ENCODE data around the gene ESYT1.

Gene ESYT1

GRCh38 chr12:56127485-56127887 is 581 bp upstream of the ESYT1 start:
- DNase-seq (ENCODE audit: low read depth) = no peak

DNA sequence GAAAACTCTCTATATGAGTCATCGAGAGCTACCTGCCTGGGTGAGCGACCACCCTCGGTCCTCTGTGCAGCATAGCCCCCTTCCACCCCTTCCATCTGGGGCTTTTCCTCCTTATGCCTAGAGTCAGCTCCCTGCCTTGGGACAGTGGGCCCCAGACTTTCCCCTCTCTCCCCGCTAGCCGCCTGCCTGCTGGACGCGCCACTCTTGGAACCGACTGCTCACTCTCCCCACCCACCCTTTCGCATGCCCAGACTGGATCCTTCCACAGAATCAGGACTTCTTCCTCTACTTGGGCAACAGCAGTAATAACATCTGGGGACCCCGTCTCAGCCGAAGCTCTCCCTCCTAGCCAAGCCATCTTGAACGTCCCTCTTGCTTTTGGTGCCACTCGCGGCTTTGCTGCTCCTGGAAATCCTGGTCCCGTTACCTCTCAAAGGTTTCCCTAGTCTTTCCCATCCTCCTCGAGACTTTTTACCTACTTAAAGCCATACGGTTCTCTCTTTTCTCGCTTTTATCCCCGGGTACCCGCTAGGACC is 671 bp downstream of the ESYT1 start:
- peak; percentile 22 for DNase-seq (ENCODE audit: low read depth)

- DNase-seq (ENCODE audit: low read depth) = peak; percentile 41
These were observed 1.3 kb downstream of the ESYT1 start for GRCh38 chr12:56129206-56129941.

GRCh38 chr12:56129942-56130495 is 2.0 kb downstream of the ESYT1 start:
- DNase-seq (ENCODE audit: low read depth) = no peak

GRCh38 chr12:56130876-56131275 is 2.8 kb downstream of the ESYT1 start:
- DNase-seq (ENCODE audit: low read depth) = no peak

- no peak for DNase-seq (ENCODE audit: low read depth)
These were observed 6.8 kb downstream of the ESYT1 start for GRCh38 chr12:56134897-56135296.

DNA sequence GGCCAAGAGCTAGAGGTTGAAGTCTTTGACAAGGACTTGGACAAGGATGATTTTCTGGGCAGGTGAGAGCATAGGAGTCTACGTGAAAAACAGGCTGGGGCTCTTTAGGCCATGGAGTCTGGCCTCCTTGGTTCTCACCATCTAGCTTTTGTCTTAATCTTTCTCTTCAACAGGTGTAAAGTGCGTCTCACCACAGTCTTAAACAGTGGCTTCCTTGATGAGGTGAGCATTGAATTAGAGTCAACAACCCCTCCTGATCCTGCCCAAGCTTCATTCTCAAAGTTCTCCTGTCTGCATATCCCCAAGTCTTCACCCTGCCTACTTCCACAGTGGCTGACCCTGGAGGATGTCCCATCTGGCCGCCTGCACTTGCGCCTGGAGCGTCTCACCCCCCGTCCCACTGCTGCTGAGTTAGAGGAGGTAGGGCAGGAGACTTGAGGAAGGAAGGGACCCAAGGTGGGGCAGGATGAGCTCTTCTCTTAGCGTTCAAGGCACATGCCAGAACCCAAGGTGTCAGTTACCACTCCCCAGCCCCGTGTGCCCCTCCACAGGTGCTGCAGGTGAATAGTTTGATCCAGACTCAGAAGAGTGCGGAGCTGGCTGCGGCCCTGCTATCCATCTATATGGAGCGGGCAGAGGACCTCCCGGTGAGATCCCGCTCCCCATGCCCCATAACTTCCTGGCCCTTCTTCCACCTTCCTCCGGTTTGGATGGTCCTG is 9.9 kb downstream of the ESYT1 start:
- DNase-seq (ENCODE audit: low read depth) = no peak

GRCh38 chr12:56141946-56142784 is 14.1 kb downstream of the ESYT1 start:
- no peak for DNase-seq (ENCODE audit: low read depth)

DNA sequence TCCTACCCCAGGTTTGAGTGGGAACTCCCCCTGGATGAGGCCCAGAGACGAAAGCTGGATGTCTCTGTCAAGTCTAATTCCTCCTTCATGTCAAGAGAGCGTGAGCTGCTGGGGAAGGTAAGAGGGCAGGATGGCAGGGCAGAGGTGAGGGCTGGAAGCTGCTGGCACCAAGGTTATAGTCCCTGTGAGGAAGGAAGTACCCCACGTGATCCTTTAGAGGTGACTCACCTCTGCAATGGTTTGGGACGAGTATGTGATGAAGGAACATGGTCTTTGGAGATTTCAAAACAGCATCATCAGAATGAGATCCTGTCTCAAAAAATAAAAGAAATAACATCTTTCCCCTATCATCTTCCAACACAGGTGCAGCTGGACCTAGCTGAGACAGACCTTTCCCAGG is 15.2 kb downstream of the ESYT1 start:
- no peak for DNase-seq (ENCODE audit: low read depth)

DNA sequence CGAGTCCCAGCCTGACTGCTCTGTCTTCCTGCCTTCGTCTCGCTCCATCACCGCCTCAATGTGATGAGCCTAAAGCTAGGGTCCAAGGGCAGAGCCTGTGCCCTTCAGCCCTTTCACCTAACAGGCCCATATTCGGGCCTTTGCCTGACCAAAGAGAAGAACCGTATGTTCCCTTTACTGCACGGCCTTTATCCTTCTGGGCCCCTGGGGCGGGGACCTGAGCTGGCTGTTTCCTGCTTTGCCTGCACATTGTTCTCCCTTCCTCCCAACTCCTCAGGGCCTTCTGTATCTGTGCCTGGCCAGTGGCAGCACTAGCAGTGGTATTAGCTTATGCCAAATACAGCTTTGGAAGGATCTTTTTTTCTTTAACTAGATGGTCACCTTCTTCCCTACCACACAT is 15.8 kb downstream of the ESYT1 start:
- DNase-seq (ENCODE audit: low read depth) = no peak

GRCh38 chr12:56145217-56145616 is 17.1 kb downstream of the ESYT1 start:
- no peak for DNase-seq (ENCODE audit: low read depth)

GRCh38 chr12:56146492-56147460 is 18.7 kb downstream of the ESYT1 start:
- no peak for DNase-seq (ENCODE audit: low read depth)

GRCh38 chr12:56150563-56150962 is 22.5 kb downstream of the ESYT1 start:
- peak; percentile 53 for DNase-seq (ENCODE audit: low read depth)

GRCh38 chr12:56151672-56152131 is 23.6 kb downstream of the ESYT1 start:
- DNase-seq (ENCODE audit: low read depth) = no peak

DNA sequence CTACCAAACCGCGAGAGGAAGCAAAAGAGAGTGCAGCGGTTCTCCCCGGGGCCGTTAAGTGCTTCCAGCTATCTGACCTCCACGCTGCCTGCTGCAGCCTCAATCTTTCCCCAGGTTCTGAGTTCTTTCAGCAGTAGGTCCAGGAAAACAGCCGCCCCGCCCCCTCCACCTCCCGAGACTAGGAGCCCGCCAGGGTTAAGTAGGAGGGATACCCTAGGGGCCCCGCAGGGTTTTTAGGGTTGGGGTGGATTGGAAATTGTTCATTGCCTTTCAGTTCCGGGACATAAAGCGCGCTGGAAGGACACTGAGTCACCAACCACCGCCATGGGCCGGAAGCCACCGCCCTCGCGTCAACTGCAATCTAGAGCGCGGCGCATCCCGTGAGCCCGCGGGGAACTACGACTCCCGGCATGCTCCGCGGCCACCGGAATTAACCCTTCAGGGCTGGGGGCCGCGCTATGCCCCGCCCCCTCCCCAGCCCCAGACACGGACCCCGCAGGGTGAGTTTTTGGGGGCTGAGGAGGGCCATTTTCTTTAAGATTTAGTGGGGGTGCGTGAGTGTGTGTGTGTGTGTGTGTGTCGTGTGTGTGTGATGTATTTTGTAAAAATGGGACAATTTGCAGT is 24.2 kb downstream of the ESYT1 start, which contains the start of gene MYL6B:
Gene MYL6B, plus strand, starts transcription at position 456 of the 624 bp plus-strand sequence. CDS start 1,332 bp downstream, outside the sequence.
- DNase-seq (ENCODE audit: low read depth) = peak; percentile 92

DNA sequence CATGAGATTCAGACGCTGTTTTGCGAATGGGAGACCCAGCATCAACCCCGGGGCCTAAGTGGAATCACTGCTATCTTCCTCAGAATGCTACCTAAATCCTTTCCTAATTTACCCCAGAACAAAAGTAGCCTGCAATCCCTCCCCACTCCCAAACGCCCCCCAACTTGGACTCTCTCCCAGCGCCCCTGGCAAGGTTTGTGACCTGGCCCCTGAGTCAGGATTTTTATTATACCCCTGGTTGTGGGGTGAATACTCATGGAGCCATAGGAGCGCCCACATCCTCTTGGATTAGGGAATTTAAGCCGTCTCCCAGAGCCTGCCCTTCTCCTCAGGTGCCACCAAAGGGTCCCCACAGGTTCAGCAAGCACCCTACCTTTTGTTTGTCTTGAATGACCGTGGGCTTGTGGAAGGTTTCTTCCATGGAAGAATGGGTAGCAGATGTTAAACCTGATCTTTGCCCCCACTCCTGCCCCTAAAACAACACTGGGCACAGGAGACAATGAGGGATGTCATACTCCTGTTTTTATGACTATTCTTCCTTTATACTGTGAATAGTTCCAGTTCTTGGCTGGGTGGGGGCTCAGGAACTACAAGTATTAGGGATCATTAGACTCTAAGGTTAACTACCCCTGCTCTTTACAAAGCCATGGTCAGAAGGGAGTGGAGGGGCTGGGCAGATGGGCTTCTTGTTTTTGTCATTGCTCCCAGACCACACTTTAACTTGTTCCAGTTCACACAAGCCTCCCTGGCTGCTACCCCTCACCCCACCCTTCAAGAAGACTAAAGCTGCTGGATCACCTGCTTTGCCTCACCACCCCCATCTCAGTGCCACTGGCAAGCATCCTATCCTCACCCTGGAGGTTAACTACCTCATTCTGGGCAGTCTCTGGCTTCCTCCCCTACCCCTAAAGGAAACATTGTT is 24.9 kb downstream of the ESYT1 start:
- no peak for DNase-seq (ENCODE audit: low read depth)

DNA sequence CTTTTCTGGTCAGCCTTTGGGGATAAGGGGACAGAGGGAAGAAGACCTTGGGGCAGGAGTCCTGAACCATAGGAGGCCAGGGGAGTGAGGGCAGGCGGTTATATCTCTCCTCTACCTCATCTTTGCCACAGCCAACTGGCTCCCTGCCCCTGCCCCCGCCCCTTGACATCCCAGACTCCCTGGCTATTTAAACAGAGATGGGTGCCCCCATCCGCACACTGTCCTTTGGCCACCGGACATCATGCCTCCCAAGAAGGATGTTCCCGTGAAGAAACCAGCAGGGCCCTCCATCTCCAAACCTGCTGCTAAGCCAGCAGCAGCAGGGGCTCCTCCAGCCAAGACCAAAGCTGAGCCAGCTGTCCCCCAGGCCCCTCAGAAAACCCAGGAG is 25.6 kb downstream of the ESYT1 start:
- DNase-seq (ENCODE audit: low read depth) = no peak

GRCh38 chr12:56154246-56154771 is 26.2 kb downstream of the ESYT1 start:
- no peak for DNase-seq (ENCODE audit: low read depth)

DNA sequence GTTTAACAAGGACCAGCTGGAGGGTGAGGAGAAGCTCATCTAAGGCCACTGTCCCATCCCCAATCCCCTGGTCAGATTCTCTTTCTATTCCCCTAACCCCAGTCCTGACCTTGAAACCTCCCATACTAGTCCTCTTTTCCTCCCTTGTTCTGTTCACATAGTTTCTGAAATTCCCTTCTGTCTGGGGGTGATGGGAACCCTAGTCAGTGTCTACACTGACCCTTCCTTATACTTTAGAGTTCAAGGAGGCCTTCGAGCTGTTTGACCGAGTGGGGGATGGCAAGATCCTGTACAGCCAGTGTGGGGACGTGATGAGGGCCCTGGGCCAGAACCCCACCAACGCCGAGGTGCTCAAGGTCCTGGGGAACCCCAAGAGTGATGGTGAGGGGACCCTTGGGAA is 26.8 kb downstream of the ESYT1 start:
- DNase-seq (ENCODE audit: low read depth) = no peak
